Vagina (tissue), 2 donors: ENCODE measurements around the gene TMSB10.

Experiments
- CTCF ChIP-seq, 3 experiments: fragments of 450-650 bp in 2 of 3; fragments of 200-600 bp in 1 of 3; sonication (generic) in 1 of 3; IDR thresholded peaks; one replicate each; pipeline ENCODE4 v1.5.1; 2017 to 2019; ENCODE audit warnings: antibody characterized with exemption in 3 of 3, mild to moderate bottlenecking in 2 of 3, moderate library complexity in 2 of 3
- POLR2A ChIP-seq, 2 donors: fragments of 450-650 bp; IDR thresholded peaks; one replicate each; pipeline ENCODE4 v1.6.1; 2017; ENCODE audit warnings: antibody characterized with exemption in 2 of 2, mild to moderate bottlenecking in 2 of 2, moderate library complexity in 2 of 2

GRCh38 chr2:84884449-84884848, 21.0 kb upstream of the TMSB10 start:
- TF ChIP-seq POLR2A (IDR thresholded peaks at IDR 0.05) (no peak), CTCF (IDR thresholded peaks at IDR 0.05) (no peak)
